HG03575 (cell line): Measurements from ENCODE around the gene LRRC46.

Experiments
- ATAC-seq: cut with Tn5 transposase; IDR thresholded peaks from one replicate; pipeline ENCODE4 v1.9.1; 2021; ENCODE audit not compliant: unreplicated experiment, insufficient number of reproducible peaks, low FRiP score; ENCODE audit errors: extremely low read depth

LRRC46 gene

DNA sequence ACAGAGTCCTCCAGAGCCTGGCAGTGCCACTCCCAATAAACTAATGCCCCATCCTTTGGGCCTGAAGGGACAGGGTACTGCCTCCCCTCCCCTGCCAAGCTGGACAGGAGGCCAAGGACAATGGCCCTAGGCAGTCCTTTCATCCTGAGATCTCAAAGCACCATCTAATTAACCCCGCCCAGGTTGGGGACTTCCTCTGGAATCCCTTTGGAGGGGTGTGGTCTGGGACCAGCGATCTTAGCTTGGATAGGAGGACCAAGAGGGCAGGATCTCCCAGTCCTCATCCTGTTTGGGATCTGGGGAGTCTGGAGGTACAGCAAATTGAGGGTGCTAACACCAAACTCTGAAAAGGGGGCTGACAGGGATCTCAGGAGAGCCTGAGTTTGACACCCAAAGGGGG is 37.6 kb downstream of the LRRC46 start:
- ATAC-seq: no peak

DNA sequence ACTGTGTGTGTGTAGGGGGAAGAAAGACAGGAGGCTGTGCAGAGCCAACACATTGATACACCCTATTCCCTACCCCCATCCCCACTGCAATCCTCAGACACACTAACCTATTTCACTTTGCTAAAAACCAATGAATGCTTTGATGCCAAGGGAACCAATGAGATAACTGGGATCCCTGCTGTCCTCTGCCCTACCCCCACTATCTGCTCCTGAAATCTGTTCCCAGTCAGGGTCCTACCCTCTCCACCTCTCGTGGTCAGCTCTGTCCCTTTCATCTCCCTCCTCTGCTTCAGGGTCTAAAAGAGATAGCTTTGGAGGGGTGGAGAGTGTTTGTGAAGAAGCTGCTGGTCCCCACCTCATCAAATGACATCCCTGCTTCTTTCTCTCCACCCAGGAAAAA is 38.6 kb downstream of the LRRC46 start:
- ATAC-seq: no peak

DNA sequence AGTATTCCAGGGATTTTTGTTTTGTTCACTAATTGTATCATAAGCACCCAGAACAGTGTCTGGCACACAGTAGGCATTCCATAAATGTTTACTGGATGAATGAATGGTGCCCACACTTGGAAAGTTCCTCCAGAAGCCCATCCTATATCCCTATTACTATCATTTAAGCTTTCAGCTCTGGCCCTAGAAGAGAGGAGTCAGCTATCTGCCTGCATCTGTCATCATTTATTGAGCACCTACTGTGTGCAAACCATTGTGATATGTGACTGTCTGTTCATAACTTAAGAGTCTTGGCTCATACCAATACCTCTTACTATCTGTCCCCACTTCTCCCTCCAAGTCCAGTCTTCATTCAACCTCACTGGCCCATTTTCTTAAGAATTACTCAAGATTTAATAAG is 39.6 kb downstream of the LRRC46 start:
- ATAC-seq: no peak

DNA sequence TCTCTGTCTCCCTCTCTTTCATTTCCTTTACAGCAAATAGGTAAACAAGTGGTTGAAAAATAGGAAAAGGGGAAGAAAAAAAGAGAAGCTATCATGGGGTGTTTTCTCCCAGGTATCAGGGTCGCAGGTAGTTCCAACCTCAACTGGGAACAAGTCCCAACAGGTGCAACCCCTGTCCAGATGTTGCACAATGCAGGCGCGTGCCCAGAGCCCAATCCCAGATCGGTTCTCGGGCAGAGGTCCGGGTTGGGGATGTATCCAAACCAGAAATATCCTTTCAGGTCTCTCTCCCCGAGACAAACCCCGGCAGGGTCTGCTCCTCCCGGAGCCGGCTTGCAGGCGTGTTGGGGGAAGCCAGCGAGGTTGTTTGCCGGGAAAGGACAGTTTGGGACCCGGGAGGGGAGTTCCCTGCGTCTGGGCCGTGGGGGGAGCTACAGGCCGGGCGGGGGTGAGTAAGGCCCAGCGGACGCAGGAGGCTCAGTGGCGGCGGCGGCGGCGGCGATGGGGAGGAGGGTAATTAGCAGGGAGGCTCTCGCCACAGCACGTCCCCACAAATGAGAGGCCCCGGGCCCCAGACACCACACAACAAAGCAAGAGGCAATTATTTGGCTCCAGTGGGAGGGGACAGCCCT is 40.7 kb downstream of the LRRC46 start:
- no peak for ATAC-seq

DNA sequence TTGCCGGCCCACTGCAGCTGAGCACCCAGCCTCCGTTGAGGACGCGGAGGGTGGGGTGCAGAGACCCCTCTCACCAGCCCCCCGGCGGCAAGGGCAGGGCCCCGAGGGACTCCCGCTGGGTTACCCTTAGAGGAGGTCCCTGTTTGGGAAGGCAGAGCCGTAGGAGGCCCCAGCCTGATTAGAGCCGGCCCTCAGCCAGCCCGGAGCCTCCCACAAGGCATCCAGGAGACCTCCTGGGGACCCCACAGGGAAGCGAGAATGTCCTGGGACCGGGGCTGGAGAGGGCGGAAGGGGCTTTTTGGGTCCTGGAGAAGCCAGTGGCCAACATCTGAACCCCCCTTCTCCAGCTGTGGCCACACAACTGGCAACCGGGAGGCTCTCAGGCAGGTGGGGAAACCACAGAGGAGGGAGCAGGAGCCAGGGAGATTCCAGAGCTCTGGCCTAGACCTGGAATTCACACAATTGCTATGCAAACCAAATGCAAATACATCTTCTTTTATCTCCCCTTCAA is 41.2 kb downstream of the LRRC46 start:
- no peak for ATAC-seq

DNA sequence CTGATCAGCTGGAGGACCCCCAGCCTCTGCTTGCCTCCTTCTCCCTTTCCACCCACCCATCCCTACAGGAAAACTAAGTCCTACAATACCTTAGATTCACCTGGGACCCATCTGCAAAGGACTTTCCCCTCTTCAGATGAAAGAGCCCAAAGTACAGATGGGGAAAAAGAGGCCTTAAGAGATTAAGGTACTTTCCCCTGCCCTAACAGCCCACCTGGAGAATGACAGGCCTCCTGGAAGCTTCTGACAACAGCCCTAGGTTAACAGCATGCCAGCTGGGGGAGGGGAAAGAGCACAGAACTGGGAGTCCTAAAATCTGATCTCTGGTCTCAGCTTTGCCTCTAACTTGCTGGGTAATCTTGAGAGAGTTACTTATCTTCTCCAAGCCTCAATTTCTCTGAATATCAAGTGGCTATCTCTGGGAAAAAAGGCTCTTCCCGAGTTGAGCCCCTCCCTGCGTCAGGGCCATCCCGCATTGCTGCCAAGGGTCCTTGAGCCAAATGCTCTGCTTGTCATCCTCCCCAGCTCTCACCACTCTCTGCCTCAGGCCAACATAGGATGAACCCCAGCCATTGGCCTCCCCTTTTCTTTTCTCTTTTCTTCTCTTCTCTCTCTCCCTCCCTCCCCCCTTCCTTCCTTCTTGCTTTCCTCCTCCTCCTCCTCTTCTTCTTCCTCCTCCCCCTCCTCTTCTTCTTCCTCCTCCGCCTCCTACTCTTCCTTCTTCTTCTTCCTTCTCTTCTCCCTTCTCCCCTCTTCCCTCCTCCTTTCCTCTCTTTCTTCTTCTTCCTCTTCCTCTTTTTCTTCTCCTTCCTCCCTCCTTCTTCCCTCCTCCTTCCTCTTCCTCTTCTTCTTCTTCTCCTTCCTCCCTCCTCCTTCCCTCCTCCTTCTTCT is 42.0 kb downstream of the LRRC46 start:
- ATAC-seq: no peak

DNA sequence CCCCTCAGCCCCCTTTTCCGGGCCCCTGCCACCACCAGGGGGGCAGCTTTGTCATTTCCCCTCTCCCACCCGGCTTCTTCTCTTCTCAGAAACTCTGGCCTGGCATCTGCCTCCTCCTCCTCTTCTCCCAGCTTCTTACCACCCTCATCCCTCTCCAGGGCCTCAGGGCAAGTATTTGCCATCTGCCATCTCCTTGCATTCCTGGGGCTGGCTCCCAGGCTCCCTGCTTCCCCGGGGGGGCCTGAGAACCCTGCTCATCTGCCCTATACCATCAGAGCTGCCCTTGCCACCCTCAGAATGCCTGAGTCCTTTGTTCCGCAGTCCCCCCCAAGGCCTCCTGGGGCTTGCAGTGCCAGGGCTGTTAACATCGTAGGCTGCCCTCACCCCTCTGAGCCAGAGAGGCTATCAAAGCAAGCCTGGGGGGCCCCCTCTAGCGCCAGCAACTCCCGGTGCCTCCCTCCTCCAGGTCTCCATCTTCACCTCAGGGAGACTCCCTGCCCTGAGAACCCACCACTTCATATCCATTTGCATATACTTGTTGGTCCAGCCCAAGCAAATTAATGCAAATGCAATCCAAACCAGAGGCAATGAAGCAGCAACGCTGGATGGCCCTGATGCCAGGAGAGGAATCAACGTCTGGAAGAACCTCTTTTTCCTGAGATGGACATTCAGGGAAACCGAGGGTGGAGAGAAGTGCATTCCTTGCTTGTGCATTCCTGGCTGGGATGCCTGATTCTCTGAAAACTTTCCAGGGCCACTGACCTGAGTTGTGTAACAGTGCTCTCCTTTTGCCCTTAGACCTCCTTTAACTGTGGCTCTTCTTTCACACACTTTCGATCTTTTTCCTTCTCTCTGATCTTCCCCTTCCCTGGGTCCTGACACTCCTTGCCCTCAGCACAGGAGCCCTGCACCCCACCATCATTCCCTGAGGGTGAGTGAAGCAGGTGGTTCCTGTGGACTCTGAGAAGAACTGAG is 43.8 kb downstream of the LRRC46 start:
- no peak for ATAC-seq

DNA sequence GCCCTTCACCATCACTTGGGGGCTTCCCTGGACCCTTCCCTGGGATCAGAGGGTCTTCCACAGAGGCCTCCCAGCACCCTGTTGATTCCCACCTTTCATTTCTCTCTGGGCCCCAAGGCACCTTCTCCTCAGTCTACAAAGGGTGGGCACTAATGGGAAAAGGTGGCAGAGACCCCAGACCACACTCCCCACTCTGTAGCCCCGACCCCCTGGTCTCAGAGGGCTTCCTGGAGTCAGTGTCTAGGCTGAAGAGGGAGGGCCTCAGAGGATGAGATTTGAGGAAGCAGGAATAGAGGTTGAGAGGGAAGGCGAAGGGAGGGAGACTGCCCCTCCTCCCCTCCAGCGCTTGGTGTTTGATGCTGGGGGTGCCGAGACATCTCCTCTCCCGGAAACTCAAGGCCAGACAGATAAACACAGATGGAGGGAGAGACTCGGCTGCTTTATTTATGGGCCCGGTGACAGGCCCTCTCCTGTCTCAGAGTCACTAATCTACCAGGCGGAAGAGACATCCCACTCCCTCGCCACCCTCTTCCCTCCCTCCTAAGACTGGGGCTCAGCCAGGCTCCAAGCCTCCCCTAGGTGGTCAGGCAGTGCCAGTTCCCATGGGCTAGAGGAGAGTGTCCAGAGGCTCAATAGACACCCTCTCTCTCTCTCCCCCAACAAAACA is 46.0 kb downstream of the LRRC46 start:
- ATAC-seq: no peak

DNA sequence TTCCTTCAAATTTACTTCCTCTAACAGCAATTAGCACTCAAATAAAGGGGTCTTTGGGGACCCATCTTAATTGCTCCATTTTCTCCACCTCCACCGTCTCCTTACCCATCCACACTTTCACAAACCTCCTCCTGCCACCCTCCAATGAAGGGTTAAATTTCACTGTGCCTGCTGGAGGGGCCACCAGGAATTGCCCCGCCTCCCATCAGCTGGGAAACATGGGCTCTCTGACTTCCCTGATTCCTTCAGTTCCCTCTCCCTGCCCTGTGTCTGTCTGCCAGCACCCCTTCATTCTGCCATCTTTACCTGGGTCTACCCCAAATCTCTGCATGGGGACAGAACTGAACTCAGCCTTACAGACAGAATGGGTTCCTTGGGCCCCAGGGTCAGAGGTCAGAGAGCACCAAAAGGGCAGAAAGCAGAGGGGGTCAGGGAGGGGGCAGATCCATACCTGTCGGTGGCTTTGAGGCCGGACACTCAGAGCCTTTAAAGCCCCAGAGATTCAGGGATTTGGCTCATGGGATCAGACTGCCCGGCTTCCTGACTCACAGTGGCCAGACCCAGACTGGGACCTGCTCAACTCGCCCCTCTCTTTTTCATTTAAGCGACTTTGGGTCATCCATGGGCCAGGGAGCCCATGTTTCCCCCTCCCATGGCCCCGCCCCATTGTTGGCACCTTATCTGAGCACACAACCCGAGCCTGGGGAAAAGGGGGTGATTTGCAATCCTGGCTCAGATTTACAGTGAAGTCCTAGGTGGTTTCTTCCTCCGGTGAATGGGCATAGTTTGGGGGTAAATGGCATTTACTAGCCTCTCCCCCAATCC is 46.9 kb downstream of the LRRC46 start:
- no peak for ATAC-seq

DNA sequence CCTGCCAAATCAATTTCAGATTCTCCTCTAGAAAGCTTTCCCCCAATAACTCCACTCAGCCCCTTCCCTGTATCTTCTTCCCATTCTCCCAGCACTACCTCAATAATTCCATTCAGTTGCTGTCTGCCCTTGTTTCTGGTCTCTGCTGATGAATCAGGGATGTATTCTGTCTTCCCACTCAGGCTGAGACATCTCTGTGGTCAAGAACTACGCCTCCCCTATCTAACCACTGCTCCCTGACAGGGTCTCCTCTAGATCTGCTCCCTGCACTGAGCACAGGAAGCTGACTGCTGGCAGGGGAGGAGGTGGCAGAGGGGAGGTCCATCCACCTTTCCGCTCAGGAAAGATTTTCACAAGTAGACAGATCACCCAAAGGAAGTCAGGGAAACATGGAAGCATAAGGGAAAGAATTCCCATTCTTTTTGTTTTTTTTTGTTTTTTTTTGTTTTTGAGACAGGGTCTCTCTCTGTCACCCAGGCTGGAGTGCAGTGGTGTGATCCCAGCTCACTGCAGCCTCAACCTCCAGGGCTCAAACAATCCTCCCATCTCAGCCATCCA is 47.6 kb downstream of the LRRC46 start:
- ATAC-seq: no peak

DNA sequence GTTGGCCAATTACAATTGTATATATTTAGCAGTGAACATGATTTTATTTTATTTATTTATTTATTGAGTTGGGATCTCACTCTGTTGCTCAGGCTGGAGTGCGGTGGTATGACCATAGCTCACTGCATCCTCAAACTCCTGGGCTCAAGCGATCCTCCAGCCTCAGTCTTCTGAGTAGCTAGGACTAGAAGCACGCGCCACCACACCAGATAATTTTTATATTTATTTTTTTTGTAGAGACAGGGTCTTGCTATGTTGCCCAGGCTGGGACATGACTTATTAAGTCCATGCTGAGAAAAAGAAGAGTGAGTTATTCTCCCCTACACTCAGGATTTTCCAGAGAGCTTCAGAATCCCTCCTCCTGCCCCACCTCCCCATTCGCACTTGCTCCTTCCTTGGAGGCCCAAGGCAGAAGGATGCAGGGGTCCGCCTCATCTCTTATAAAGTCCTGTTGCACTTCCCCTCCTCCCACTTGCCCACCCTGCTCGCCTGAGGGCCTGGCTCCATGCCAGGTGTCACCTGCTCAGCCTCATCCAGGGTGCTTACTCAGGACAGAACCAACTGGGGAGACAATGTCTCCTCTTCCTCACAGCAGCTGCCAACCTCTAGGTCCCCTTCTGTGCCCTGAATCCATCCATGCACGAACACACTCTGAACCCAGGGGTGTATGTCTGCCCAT is 48.4 kb downstream of the LRRC46 start:
- no peak for ATAC-seq

DNA sequence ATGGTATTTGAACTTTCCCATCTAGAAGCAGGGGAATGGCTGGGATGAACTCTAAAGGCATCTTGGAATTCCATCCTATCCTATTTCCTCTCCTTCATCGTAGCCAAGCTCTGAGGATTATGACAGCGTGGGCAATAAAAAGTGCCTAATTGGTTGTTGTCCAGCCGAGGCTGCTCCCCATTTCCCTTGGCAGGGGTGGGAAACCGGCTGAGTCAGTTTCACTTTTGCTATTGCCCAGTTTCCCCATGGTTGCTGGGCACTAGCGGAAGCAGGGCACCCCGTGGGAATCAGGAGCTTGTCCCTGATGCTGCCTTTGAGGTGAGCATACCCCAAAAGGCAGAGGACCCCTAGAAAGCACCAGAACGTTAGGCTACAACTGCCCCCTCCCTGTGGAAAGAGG is 50.8 kb downstream of the LRRC46 start:
- ATAC-seq: no peak

DNA sequence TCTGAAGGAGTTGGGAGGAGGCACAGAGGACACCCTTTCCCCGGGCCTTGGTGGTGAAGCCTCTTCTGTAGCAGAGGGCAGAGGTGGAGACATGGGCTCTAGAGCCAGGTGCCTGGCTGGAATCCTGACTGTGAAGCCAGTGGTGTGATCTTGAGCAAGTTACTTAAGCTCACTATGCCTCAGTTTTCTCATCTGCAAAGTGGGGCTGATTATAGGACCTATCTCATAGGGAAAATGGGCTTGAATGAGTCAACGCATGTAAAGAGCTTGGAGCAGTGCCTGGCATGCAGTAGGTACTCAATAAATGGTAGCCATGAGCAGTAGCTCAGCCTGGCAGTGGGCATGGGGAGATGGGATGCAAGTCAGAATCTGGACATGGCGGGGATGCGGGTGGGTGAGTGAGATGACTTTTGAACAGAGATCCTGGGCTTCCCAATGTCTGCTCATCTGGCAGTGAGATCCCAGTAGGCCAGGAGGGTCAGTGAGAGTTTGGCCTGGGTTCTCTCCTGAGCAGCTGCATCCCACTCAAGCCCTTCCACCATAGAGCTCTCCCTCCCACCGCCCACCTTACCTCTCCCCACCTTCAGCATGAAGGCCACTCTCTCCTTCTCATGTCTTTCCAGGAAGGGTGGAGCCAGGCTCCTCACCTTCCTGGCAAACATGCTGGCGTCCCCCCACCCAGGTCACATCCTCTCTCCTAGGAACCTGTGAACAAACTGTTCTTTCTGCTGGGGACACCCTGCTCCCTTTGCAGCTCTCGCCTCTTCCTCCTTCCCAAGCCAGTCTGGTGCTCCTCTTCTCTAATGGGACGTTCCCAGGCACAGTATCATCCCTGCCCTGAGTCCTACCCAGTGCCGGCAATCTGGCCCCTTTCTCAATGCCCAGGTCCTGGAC is 51.5 kb downstream of the LRRC46 start:
- no peak for ATAC-seq

DNA sequence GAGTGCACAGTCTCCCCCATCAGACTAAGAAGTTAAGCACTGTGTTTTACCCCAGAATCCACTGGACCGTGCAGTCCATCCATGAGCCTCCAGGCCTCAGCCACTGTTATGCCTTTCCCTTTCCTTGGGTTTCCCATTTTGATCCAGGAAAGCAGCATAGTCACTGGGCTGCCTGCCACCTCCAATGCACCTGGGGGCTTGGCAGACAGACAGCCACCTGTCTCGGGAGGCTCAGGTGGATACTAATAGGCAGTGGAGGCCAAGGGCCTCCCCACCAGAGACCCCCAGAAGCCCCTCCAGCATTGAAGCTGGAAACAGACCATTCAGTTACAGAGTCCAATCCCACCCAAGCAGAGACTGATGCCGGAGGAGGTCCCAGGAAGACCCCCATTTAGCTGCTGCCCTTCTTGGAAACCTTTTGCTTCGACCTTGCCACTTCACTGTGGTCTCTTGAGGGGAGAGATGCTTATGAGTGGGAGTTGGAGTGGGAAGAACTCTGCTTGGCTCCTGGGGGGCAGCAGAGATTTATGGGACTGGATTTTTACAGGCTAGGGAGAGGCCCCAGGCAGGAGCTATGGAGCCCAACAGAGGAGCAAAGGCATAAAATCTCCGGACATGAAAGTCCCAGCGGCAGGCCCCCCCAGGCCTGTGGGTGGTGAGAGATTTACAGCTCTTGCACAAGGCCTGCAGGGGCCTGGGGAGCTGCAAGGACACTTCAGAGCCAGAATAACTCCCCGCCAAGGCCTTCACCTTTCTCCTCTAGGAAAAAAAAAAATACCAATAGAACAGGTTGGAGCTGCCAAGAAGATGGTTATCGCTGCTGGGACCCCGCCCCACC is 52.3 kb downstream of the LRRC46 start:
- no peak for ATAC-seq

DNA sequence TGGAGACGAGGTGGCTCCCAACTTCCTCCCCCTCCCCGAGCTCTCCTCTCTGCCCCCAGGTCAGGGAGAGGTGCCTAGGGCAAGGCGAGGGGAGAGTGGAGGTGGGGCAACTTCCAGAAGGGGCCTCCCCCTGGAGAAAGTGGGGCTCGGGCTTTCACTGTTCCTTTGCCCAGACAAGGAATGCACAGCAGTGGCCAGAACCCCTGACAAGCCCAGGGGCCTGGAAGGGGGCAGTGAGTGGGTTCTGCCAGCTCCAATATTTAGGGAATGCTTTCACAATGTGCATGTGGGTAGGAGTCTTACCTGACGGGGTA is 52.9 kb downstream of the LRRC46 start:
- ATAC-seq: no peak
